B cell (primary cell): ENCODE measurements around the gene MYL6. TPM values are rescaled to one million over a fixed set of nuclear protein-coding genes. Genes with fewer than 3 reads are reported as not detected.

Source experiments
- ATAC-seq: fragments of 200-7000 bp; cut with Tn5 transposase; one replicate; pipeline ENCODE4 v1.10.0; 2021; ENCODE audit warnings: low read depth, mild to moderate bottlenecking, moderate number of reproducible peaks, moderate library complexity
- CTCF ChIA-PET: fragments of 350-600 bp; sonication (Branson Sonifier 250); formaldehyde crosslinking; loops from one replicate; lab custom pipeline; 2021; ENCODE audit warnings: antibody characterized with exemption, inconsistent platforms; lab: Charles Lee
- POLR2A ChIA-PET: fragments of 350-600 bp; sonication (Branson Sonifier 250); formaldehyde crosslinking; loops from one replicate; lab custom pipeline; 2021; ENCODE audit warnings: antibody characterized with exemption; lab: Charles Lee
- DNase-seq: peaks from one replicate; pipeline ENCODE4 v3.0.0; 2013
- H2AFZ ChIP-seq: 2 replicates; pipeline ENCODE4 v1.6.1; 2012; ENCODE audit warnings: mild to moderate bottlenecking, low read depth, low read length; ENCODE audit not compliant: insufficient read depth, poor library complexity, severe bottlenecking
- H3K27ac ChIP-seq, 2 donors: 1 replicate in 1 of 2; 2 replicates in 1 of 2; pipeline ENCODE4 v1.5.1; 2012 to 2013; ENCODE audit warnings: low read length in 2 of 2, mild to moderate bottlenecking in 2 of 2, moderate library complexity in 1 of 2
- H3K27me3 ChIP-seq, 4 experiments: fragments of 200-600 bp in 1 of 4; sonication (generic) in 1 of 4; replicated peaks in 1 of 4; 1 replicate in 2 of 4; 2 replicates in 2 of 4; pipeline versions ENCODE4 v1.6.1 to v1.7.0; 2013 to 2016; ENCODE audit warnings: low read length in 3 of 4, mild to moderate bottlenecking in 2 of 4, mixed read lengths in 1 of 4, moderate library complexity in 1 of 4; ENCODE audit not compliant: insufficient read depth in 4 of 4, control insufficient read depth in 3 of 4; ENCODE audit errors: control extremely low read depth in 1 of 4
- H3K36me3 ChIP-seq, 2 experiments: replicated peaks in 1 of 2; 1 replicate in 1 of 2; 2 replicates in 1 of 2; pipeline versions ENCODE4 v1.6.1 to v1.7.1; 2013; ENCODE audit warnings: low read length in 1 of 2; ENCODE audit not compliant: insufficient read depth in 2 of 2, control insufficient read depth in 1 of 2; ENCODE audit errors: control extremely low read depth in 1 of 2, extremely low read depth in 1 of 2
- H3K4me1 ChIP-seq, 2 donors: fragments of 200-600 bp in 1 of 2; sonication (generic) in 1 of 2; 1 replicate in 1 of 2; 2 replicates in 1 of 2; pipeline versions ENCODE4 v1.5.1 to v1.6.1; 2013 to 2017; ENCODE audit warnings: low read length in 2 of 2; ENCODE audit not compliant: control insufficient read depth in 2 of 2, insufficient read depth in 2 of 2
- H3K4me2 ChIP-seq: replicated peaks from 2 replicates; pipeline ENCODE3; 2012; ENCODE audit warnings: mild to moderate bottlenecking, low read depth, low read length; ENCODE audit not compliant: poor library complexity, severe bottlenecking
- H3K4me3 ChIP-seq, 5 experiments: fragments of 200-600 bp in 1 of 5; sonication (generic) in 1 of 5; 1 replicate in 3 of 5; 2 replicates in 2 of 5; pipeline versions ENCODE4 v1.5.1 to v1.7.0; 2011 to 2016; ENCODE audit warnings: low read length in 4 of 5, mild to moderate bottlenecking in 4 of 5, low read depth in 2 of 5, control low read depth in 1 of 5, moderate library complexity in 1 of 5; ENCODE audit not compliant: insufficient read depth in 1 of 5; ENCODE audit errors: control extremely low read depth in 1 of 5, extremely low read depth in 1 of 5
- H3K79me2 ChIP-seq: fragments of 200-600 bp; sonication (generic); one replicate; pipeline ENCODE4 v1.6.0; 2016; ENCODE audit warnings: low read length; ENCODE audit not compliant: control insufficient read depth, insufficient read depth
- H3K9ac ChIP-seq: fragments of 200-600 bp; sonication (generic); 2 replicates; pipeline ENCODE4 v1.6.1; 2017; ENCODE audit warnings: mild to moderate bottlenecking, low read length, moderate library complexity
- H3K9me3 ChIP-seq, 3 donors: one replicate each; pipeline versions ENCODE4 v1.6.1 to v1.7.1; 2013; ENCODE audit warnings: low read length in 2 of 3; ENCODE audit not compliant: control insufficient read depth in 2 of 3, insufficient read depth in 1 of 3; ENCODE audit errors: control extremely low read depth in 1 of 3
- H4K20me1 ChIP-seq: 2 replicates; pipeline ENCODE4 v1.6.0; 2012; ENCODE audit warnings: mild to moderate bottlenecking, low read length; ENCODE audit not compliant: insufficient read depth, control insufficient read depth, poor library complexity, severe bottlenecking
- H3K27ac Mint-ChIP-seq: one replicate; pipeline ENCODE4 v1.8.0; 2021; ENCODE audit warnings: mixed read lengths
- H3K27me3 Mint-ChIP-seq: one replicate; pipeline ENCODE4 v1.8.0; 2021; ENCODE audit warnings: mixed read lengths
- H3K4me1 Mint-ChIP-seq: one replicate; pipeline ENCODE4 v1.8.0; 2021; ENCODE audit warnings: mixed read lengths
- H3K4me3 Mint-ChIP-seq: one replicate; pipeline ENCODE4 v1.8.0; 2021; ENCODE audit warnings: mixed read lengths
- H3K9me3 Mint-ChIP-seq: one replicate; pipeline ENCODE4 v1.8.0; 2022; ENCODE audit warnings: mixed read lengths; ENCODE audit not compliant: insufficient read depth
- EZH2 ChIP-seq: IDR thresholded peaks from 2 replicates; pipeline ENCODE4 v1.6.1; 2012; ENCODE audit warnings: borderline replicate concordance, low read depth, mild to moderate bottlenecking, moderate library complexity, low read length; ENCODE audit not compliant: insufficient read depth, poor library complexity, severe bottlenecking
- WGBS: methylation state at CpG from one replicate; pipeline ENCODE4 v1.1.5; 2013; ENCODE audit warnings: missing lambda C conversion rate; ENCODE audit not compliant: insufficient coverage; 5-methylcytosine and 5-hydroxymethylcytosine counted together
- intact Hi-C: fragments of 100-400 bp; cut with micrococcal nuclease; formaldehyde crosslinking; loops from one replicate; pipeline ENCODE4 v1.10.0; 2022
- polyA plus RNA-seq: library from polyadenylated mRNA; depleted of rRNA; stranded (reverse); fragments of >200 nt; gene quantifications from 2 replicates; pipeline ENCODE4 v1.2.3, GENCODE V29; 2012
- total RNA-seq, 2 donors: library from RNA; stranded (reverse); fragments of 120-200 nt in 1 of 2; gene quantifications; 1 replicate in 1 of 2; 2 replicates in 1 of 2; pipeline versions ENCODE4 v1.2.3 to v1.2.4, GENCODE V29; 2013 to 2022
- TF ChIP-seq, protein P1 (sequence below): fragments of 200-600 bp; IDR thresholded peaks from one replicate; pipeline ENCODE4 v1.8.0; 2022; ENCODE audit warnings: antibody characterized with exemption, mild to moderate bottlenecking

The MYL6 gene
- total and polyA plus RNA-seq, 2 donors (not counting 1 experiment from before 2014, with no cell fraction given): 675 to 711 TPM

- no peak for TF ChIP-seq EZH2
- H3K27ac Mint-ChIP-seq: peak overlapping the region; percentile 82
- H3K9me3 Mint-ChIP-seq: no peaks in the 10 kb centered on the region
- no peak overlapping the region for H2AFZ ChIP-seq
- no peaks in the 10 kb centered on the region for H3K27me3 ChIP-seq
- peak overlapping the region in 1 of 2 donors; percentile 80 for H3K27ac ChIP-seq
- peaks cover 62% of the 10 kb centered on the region for H3K79me2 ChIP-seq
- peaks cover 0 to 26% of the 10 kb centered on the region in 2 experiments for H3K36me3 ChIP-seq
- no peak overlapping the region for H3K4me3 Mint-ChIP-seq
- POLR2A ChIA-PET: interaction anchor here (0.5 to 0.9 kb wide), 3 partner anchors 28 to 340 kb away, joined by 3 to 4 read pairs (median 3); no protein-coding TSS in a partner anchor
- no peaks in the 10 kb centered on the region for H3K9me3 ChIP-seq
- DNase-seq: no peak
- H3K4me1 Mint-ChIP-seq: peaks cover 48% of the 10 kb centered on the region
- CTCF ChIA-PET: interaction anchor here (0.6 to 13.8 kb wide), 6 partner anchors 31 to 145 kb away, joined by 3 to 247 read pairs (median 4); partner anchors contain the start of genes RNF41 and SMARCC2
- no peaks in the 10 kb centered on the region for H3K27me3 Mint-ChIP-seq
- H4K20me1 ChIP-seq: peaks cover 4% of the 10 kb centered on the region
- H3K4me2 ChIP-seq: no peak overlapping the region
- H3K9ac ChIP-seq: no peak overlapping the region
- H3K4me1 ChIP-seq: peaks cover 37 to 39% of the 10 kb centered on the region in 2 donors
- no peak overlapping the region for H3K4me3 ChIP-seq
- intact Hi-C loops: no loop called here
- ATAC-seq: no peak
- WGBS: 64% methylated on average over 1 of the region's 4 CpGs
Observed at GRCh38 chr12:56124133-56124532, 34.0 kb upstream of the MYL6 start.

DNA sequence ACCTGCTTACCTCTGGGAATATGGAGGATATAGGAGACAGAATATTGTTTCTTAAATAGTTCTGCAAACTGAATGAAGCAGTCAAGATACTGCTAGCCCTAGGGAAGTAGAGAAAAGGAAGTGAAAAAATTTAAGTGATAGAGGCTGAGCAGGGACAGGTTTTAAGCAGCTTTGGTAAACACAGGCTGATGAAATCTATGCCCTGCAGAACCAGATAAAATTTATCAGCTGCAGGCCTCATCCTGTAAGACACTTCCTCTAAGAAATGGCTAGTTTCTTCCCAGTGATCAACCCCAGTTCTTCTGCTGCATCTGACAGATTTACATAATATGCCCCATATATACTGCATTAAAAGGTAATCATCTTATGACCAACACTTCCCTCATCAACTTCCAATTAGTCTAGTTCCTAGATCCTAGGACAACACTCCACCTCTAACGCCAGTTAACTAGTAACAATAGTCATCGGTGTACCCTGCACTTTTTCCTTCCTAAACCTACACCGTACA, 31.4 kb upstream of the MYL6 start:
- H3K4me3 ChIP-seq: peak overlapping the region in 4 of 5 experiments; percentile 12 to 62 (median 48)
- peaks cover 2 to 25% of the 10 kb centered on the region in 2 experiments for H3K36me3 ChIP-seq
- H3K9ac ChIP-seq: peak overlapping the region; percentile 33
- peak overlapping the region; percentile 76 to 80 for H3K27ac ChIP-seq
- POLR2A ChIA-PET: interaction anchor here (0.5 to 5.7 kb wide), 7 partner anchors 9 to 95 kb away, joined by 3 to 49 read pairs (median 28); partner anchors contain the start of genes MYL6, MYL6B, RNF41 and RPL41
- intact Hi-C loops: loop anchor here (1.0 to 5.0 kb wide), 9 partner anchors 8 to 323 kb away; partner anchors contain the start of genes ANKRD52, COQ10A, MYL6B and RNF41
- peak overlapping the region; percentile 96 for H3K4me2 ChIP-seq
- H2AFZ ChIP-seq: no peak overlapping the region
- CTCF ChIA-PET: interaction anchor here (0.7 to 13.8 kb wide), 13 partner anchors 9 to 337 kb away, joined by 3 to 247 read pairs (median 10); partner anchors contain the start of genes MYL6, MYL6B, RNF41 and RPL41
- TF ChIP-seq, protein P1, sequence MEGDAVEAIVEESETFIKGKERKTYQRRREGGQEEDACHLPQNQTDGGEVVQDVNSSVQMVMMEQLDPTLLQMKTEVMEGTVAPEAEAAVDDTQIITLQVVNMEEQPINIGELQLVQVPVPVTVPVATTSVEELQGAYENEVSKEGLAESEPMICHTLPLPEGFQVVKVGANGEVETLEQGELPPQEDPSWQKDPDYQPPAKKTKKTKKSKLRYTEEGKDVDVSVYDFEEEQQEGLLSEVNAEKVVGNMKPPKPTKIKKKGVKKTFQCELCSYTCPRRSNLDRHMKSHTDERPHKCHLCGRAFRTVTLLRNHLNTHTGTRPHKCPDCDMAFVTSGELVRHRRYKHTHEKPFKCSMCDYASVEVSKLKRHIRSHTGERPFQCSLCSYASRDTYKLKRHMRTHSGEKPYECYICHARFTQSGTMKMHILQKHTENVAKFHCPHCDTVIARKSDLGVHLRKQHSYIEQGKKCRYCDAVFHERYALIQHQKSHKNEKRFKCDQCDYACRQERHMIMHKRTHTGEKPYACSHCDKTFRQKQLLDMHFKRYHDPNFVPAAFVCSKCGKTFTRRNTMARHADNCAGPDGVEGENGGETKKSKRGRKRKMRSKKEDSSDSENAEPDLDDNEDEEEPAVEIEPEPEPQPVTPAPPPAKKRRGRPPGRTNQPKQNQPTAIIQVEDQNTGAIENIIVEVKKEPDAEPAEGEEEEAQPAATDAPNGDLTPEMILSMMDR: no peak
- TF ChIP-seq EZH2: no peak
- peaks cover 56% of the 10 kb centered on the region for H3K79me2 ChIP-seq
- peaks cover 63% of the 10 kb centered on the region for H3K4me1 Mint-ChIP-seq
- H3K4me3 Mint-ChIP-seq: peak overlapping the region; percentile 100
- no peaks in the 10 kb centered on the region for H3K27me3 Mint-ChIP-seq
- H3K9me3 Mint-ChIP-seq: no peaks in the 10 kb centered on the region
- WGBS: 19% methylated on average over 2 of the region's 3 CpGs
- H3K9me3 ChIP-seq: no peaks in the 10 kb centered on the region
- H3K27ac Mint-ChIP-seq: peak overlapping the region; percentile 98
- DNase-seq (peak; percentile 74), ATAC-seq (peak; percentile 16)
- H3K27me3 ChIP-seq: no peaks in the 10 kb centered on the region
- peaks cover 18% of the 10 kb centered on the region for H4K20me1 ChIP-seq
- H3K4me1 ChIP-seq: peaks cover 46 to 50% of the 10 kb centered on the region in 2 donors
